Colonic mucosa (tissue), 4 donors: ENCODE results near the gene ARHGEF39. TPM values are rescaled to one million over a fixed set of nuclear protein-coding genes. Genes with fewer than 3 reads are reported as not detected.

ENCODE experiments used
- DNase-seq: peaks from one replicate; pipeline ENCODE4 v3.0.0-alpha.2; 2020
- H3K27ac ChIP-seq: fragments of 200-600 bp; one replicate; pipeline ENCODE4 v1.8.0; 2021
- H3K27me3 ChIP-seq: fragments of 200-600 bp; one replicate; pipeline ENCODE4 v1.8.0; 2021
- H3K36me3 ChIP-seq: fragments of 200-600 bp; one replicate; pipeline ENCODE4 v1.8.0; 2021
- H3K4me1 ChIP-seq: fragments of 200-600 bp; one replicate; pipeline ENCODE4 v1.8.0; 2021; ENCODE audit warnings: mild to moderate bottlenecking
- H3K4me3 ChIP-seq: fragments of 200-600 bp; one replicate; pipeline ENCODE4 v1.8.0; 2021
- H3K9ac ChIP-seq, 2 donors: one replicate each; pipeline ENCODE4 v1.7.0; 2013; ENCODE audit warnings: control low read depth in 2 of 2, low read depth in 2 of 2, low read length in 2 of 2
- H3K9me3 ChIP-seq: fragments of 200-600 bp; one replicate; pipeline ENCODE4 v1.8.0; 2021
- CTCF ChIP-seq: fragments of 200-600 bp; IDR thresholded peaks from one replicate; pipeline ENCODE4 v1.8.0; 2022; ENCODE audit warnings: antibody characterized with exemption, mild to moderate bottlenecking
- intact Hi-C: fragments of 100-400 bp; cut with DNase I; formaldehyde crosslinking; loops from one replicate; pipeline ENCODE4 v1.14.1; 2022
- total RNA-seq, 2 donors: library from RNA; stranded (reverse); fragmentation: NEBNext Ultra II Directional in 1 of 2; extraction: Animal tissue kit (Norgen Biotek cat#: 25700) in 1 of 2; gene quantifications; one replicate each; pipeline ENCODE4 v1.2.1, GENCODE V29; 2021
- donor health status: healthy.
- donor health status: DM: no; HTN: no; CAD: no.
- donor health status: DM: no; HTN: no; CAD: no.

ARHGEF39 gene
- total RNA-seq, 2 donors from 2014 or later = 7.3 to 34.0 TPM

GRCh38 chr9:35665471-35665818, 450 bp upstream of the ARHGEF39 start:
- peak overlapping the region; percentile 42 for H3K27ac ChIP-seq
- peak overlapping the region; percentile 49 for H3K4me3 ChIP-seq
- H3K9me3 ChIP-seq = no peaks in the 10 kb centered on the region
- H3K9ac ChIP-seq = peak overlapping the region; percentile 80 to 81
- TF ChIP-seq CTCF = no peak
- no peaks in the 10 kb centered on the region for H3K27me3 ChIP-seq
- peaks cover 15% of the 10 kb centered on the region for H3K4me1 ChIP-seq
- intact Hi-C loops = no loop called here
- H3K36me3 ChIP-seq = no peaks in the 10 kb centered on the region
- DNase-seq = no peak

- H3K27ac ChIP-seq = peak overlapping the region; percentile 81
- no peaks in the 10 kb centered on the region for H3K27me3 ChIP-seq
- peaks cover 24% of the 10 kb centered on the region for H3K4me1 ChIP-seq
- no peak for DNase-seq
- H3K36me3 ChIP-seq = no peaks in the 10 kb centered on the region
- intact Hi-C loops = loop anchor here (5.0 kb wide), 1 partner anchor 70 kb away; the partner anchor contains the start of genes CREB3 and TLN1
- H3K4me3 ChIP-seq = no peak overlapping the region
- H3K9me3 ChIP-seq = no peaks in the 10 kb centered on the region
- TF ChIP-seq CTCF = no peak
- H3K9ac ChIP-seq = no peak overlapping the region
Observed at GRCh38 chr9:35662437-35662836, 2.6 kb downstream of the ARHGEF39 start.

- H3K36me3 ChIP-seq = no peaks in the 10 kb centered on the region
- no peak for TF ChIP-seq CTCF
- intact Hi-C loops = loop anchor here (5.0 kb wide), 1 partner anchor 70 kb away; the partner anchor contains the start of genes CREB3 and TLN1
- peaks cover 24% of the 10 kb centered on the region for H3K4me1 ChIP-seq
- DNase-seq = no peak
- peak overlapping the region; percentile 81 for H3K27ac ChIP-seq
- no peak overlapping the region for H3K4me3 ChIP-seq
- H3K9me3 ChIP-seq = no peaks in the 10 kb centered on the region
- no peaks in the 10 kb centered on the region for H3K27me3 ChIP-seq
- peak overlapping the region in 1 of 2 donors; percentile 13 for H3K9ac ChIP-seq
Observed at GRCh38 chr9:35661756-35662350, 3.1 kb downstream of the ARHGEF39 start.

- Histone ChIP-seq H3K9ac (peak overlapping the region; percentile 33 to 64), H3K9me3 (no peaks in the 10 kb centered on the region), H3K36me3 (no peaks in the 10 kb centered on the region), H3K4me3 (no peak overlapping the region), H3K27ac (peak overlapping the region; percentile 81), H3K27me3 (no peaks in the 10 kb centered on the region), H3K4me1 (peaks cover 24% of the 10 kb centered on the region)
- peak; percentile 65 for DNase-seq
- intact Hi-C loops = loop anchor here (5.0 kb wide), 1 partner anchor 71 kb away; the partner anchor contains the start of genes CREB3 and TLN1
- TF ChIP-seq CTCF = peak; percentile 49
Observed at GRCh38 chr9:35660966-35661415, 4.0 kb downstream of the ARHGEF39 start.

- intact Hi-C loops = no loop called here
Observed at GRCh38 chr9:35659340-35659739, 5.7 kb downstream of the ARHGEF39 start.

More at GRCh38 chr9:35659340-35659739, 5.7 kb downstream of the ARHGEF39 start:
- no peak for TF ChIP-seq CTCF
- Histone ChIP-seq H3K27me3 (no peaks in the 10 kb centered on the region), H3K36me3 (no peaks in the 10 kb centered on the region), H3K4me1 (peaks cover 24% of the 10 kb centered on the region), H3K27ac (peak overlapping the region; percentile 91), H3K9ac (peak overlapping the region in 1 of 2 donors; percentile 86), H3K9me3 (no peaks in the 10 kb centered on the region), H3K4me3 (peak overlapping the region; percentile 85)
- no peak for DNase-seq
